Neural progenitor cell (in vitro differentiated cells): ENCODE results near the gene ESR2. TPM values are rescaled to one million over a fixed set of nuclear protein-coding genes. Genes with fewer than 3 reads are reported as not detected.

Experiments
- DNase-seq: peaks from one replicate; pipeline ENCODE4 v3.0.0-alpha.2; 2016; ENCODE audit warnings: low spot score
- H2AFZ ChIP-seq: fragments of 200-600 bp; sonication (generic); replicated peaks from 2 replicates; pipeline ENCODE4 v1.6.1; 2016; ENCODE audit warnings: antibody characterized with exemption
- H3F3A ChIP-seq: fragments of 200-600 bp; sonication (generic); 2 replicates; pipeline ENCODE4 v1.6.1; 2016; ENCODE audit warnings: antibody characterized with exemption, low read depth
- H3K27ac ChIP-seq: fragments of 200-600 bp; sonication (generic); 2 replicates; pipeline ENCODE4 v1.5.1; 2016; ENCODE audit warnings: mild to moderate bottlenecking
- H3K27me3 ChIP-seq: fragments of 200-600 bp; sonication (generic); 2 replicates; pipeline ENCODE4 v1.6.1; 2016; ENCODE audit warnings: mild to moderate bottlenecking, moderate library complexity
- H3K36me3 ChIP-seq: fragments of 200-600 bp; sonication (generic); 2 replicates; pipeline ENCODE4 v1.5.1; 2016
- H3K4me1 ChIP-seq: fragments of 200-600 bp; sonication (generic); 2 replicates; pipeline ENCODE4 v1.6.1; 2016; ENCODE audit warnings: mixed run types
- H3K4me2 ChIP-seq: fragments of 200-600 bp; sonication (generic); 2 replicates; pipeline ENCODE4 v1.6.1; 2016
- H3K4me3 ChIP-seq: fragments of 200-600 bp; sonication (generic); 2 replicates; pipeline ENCODE4 v1.5.1; 2016
- H3K79me2 ChIP-seq: fragments of 200-600 bp; sonication (generic); 2 replicates; pipeline ENCODE4 v1.6.1; 2016; ENCODE audit warnings: low read depth
- H3K9ac ChIP-seq: fragments of 200-600 bp; sonication (generic); 2 replicates; pipeline ENCODE4 v1.6.1; 2016
- H3K9me3 ChIP-seq: fragments of 200-600 bp; sonication (generic); 2 replicates; pipeline ENCODE4 v1.5.1; 2016; ENCODE audit warnings: low read depth
- H4K20me1 ChIP-seq: fragments of 200-600 bp; sonication (generic); 2 replicates; pipeline ENCODE4 v1.6.1; 2016; ENCODE audit warnings: low read depth
- H3K27ac Mint-ChIP-seq: 3 replicates; pipeline ENCODE4 v1.8.0; 2021; ENCODE audit warnings: mixed read lengths
- H3K27me3 Mint-ChIP-seq: 2 replicates; pipeline ENCODE4 v1.8.0; 2022; ENCODE audit warnings: low read depth, mild to moderate bottlenecking, inconsistent platforms, moderate library complexity, mixed read lengths; ENCODE audit not compliant: insufficient read depth
- H3K36me3 Mint-ChIP-seq: 3 replicates; pipeline ENCODE4 v1.8.0; 2021; ENCODE audit warnings: mixed read lengths
- H3K4me1 Mint-ChIP-seq: 3 replicates; pipeline ENCODE4 v1.8.0; 2021; ENCODE audit warnings: mixed read lengths
- H3K4me3 Mint-ChIP-seq: 3 replicates; pipeline ENCODE4 v1.8.0; 2021; ENCODE audit warnings: mild to moderate bottlenecking, moderate library complexity, mixed read lengths
- H3K9me3 Mint-ChIP-seq: 3 replicates; pipeline ENCODE4 v1.8.0; 2020; ENCODE audit warnings: mixed read lengths
- CTCF ChIP-seq: fragments of 200-600 bp; sonication (generic); IDR thresholded peaks from 2 replicates; pipeline ENCODE4 v1.5.1; 2017; ENCODE audit warnings: antibody characterized with exemption, mild to moderate bottlenecking
- EZH2 ChIP-seq: fragments of 200-600 bp; sonication (generic); IDR thresholded peaks from 2 replicates; pipeline ENCODE4 v1.6.1; 2017; ENCODE audit warnings: antibody characterized with exemption, mild to moderate bottlenecking, moderate library complexity
- EZH2phosphoT487 ChIP-seq: fragments of 200-600 bp; sonication (generic); IDR thresholded peaks from 2 replicates; pipeline ENCODE4 v1.6.1; 2017; ENCODE audit warnings: antibody characterized with exemption
- total RNA-seq: library from RNA; depleted of rRNA; stranded (reverse); fragments of >200 nt; gene quantifications from 2 replicates; pipeline ENCODE4 v1.2.3, GENCODE V29; 2015; ENCODE audit warnings: low replicate concordance

Gene ESR2
- total RNA-seq, 1 donor from 2014 or later, result 0.21 TPM

- no peak overlapping the region for H3K27ac Mint-ChIP-seq
- no peak overlapping the region for H3K4me3 Mint-ChIP-seq
- no peaks in the 10 kb centered on the region for H3K27me3 ChIP-seq
Observed at GRCh38 chr14:64215274-64215673, 78.9 kb downstream of the ESR2 start.

GRCh38 chr14:64213853-64214570 lies 80.2 kb downstream of the ESR2 start:
- Mint-ChIP-seq H3K4me3 (no peak overlapping the region), H3K27me3 (peaks cover 8% of the 10 kb centered on the region), H3K36me3 (peaks cover 49% of the 10 kb centered on the region), H3K9me3 (no peaks in the 10 kb centered on the region), H3K4me1 (no peaks in the 10 kb centered on the region), H3K27ac (no peak overlapping the region)
- Histone ChIP-seq H3K4me2 (no peak overlapping the region), H3K36me3 (peaks cover 3% of the 10 kb centered on the region), H2AFZ (no peak overlapping the region), H3K4me3 (no peak overlapping the region), H3F3A (no peaks in the 10 kb centered on the region), H3K79me2 (no peaks in the 10 kb centered on the region), H3K4me1 (peaks cover 6% of the 10 kb centered on the region), H4K20me1 (no peaks in the 10 kb centered on the region), H3K27me3 (no peaks in the 10 kb centered on the region), H3K27ac (no peak overlapping the region), H3K9me3 (no peaks in the 10 kb centered on the region), H3K9ac (no peak overlapping the region)
- no peak for DNase-seq
- TF ChIP-seq EZH2, result no peak
- TF ChIP-seq CTCF, result no peak
- TF ChIP-seq EZH2phosphoT487, result no peak

More at GRCh38 chr14:64215274-64215673, 78.9 kb downstream of the ESR2 start:
- Histone ChIP-seq H3K36me3 (peaks cover 3% of the 10 kb centered on the region), H3K9me3 (no peaks in the 10 kb centered on the region), H2AFZ (no peak overlapping the region), H3K4me2 (no peak overlapping the region), H4K20me1 (no peaks in the 10 kb centered on the region), H3K4me1 (peaks cover 6% of the 10 kb centered on the region), H3K4me3 (no peak overlapping the region), H3K79me2 (no peaks in the 10 kb centered on the region), H3K9ac (no peak overlapping the region), H3F3A (no peaks in the 10 kb centered on the region), H3K27ac (no peak overlapping the region)
- DNase-seq, result no peak
- no peak for TF ChIP-seq CTCF
- no peak for TF ChIP-seq EZH2phosphoT487
- TF ChIP-seq EZH2, result no peak
- Mint-ChIP-seq H3K27me3 (peaks cover 8% of the 10 kb centered on the region), H3K4me1 (no peaks in the 10 kb centered on the region), H3K36me3 (peaks cover 53% of the 10 kb centered on the region), H3K9me3 (no peaks in the 10 kb centered on the region)

- H3K4me1 Mint-ChIP-seq, result no peaks in the 10 kb centered on the region
- H3K4me3 Mint-ChIP-seq, result no peak overlapping the region
- no peak for DNase-seq
- H3K4me2 ChIP-seq, result no peak overlapping the region
- no peaks in the 10 kb centered on the region for H4K20me1 ChIP-seq
- no peak overlapping the region for H3K9ac ChIP-seq
- H3K4me1 ChIP-seq, result peaks cover 6% of the 10 kb centered on the region
- H3K79me2 ChIP-seq, result no peaks in the 10 kb centered on the region
- no peak overlapping the region for H3K27ac ChIP-seq
- peaks cover 50% of the 10 kb centered on the region for H3K36me3 Mint-ChIP-seq
- H3K27ac Mint-ChIP-seq, result no peak overlapping the region
- H3F3A ChIP-seq, result no peaks in the 10 kb centered on the region
- TF ChIP-seq CTCF (no peak), EZH2phosphoT487 (no peak), EZH2 (no peak)
- peaks cover 3% of the 10 kb centered on the region for H3K36me3 ChIP-seq
- H3K27me3 ChIP-seq, result no peaks in the 10 kb centered on the region
- H3K9me3 Mint-ChIP-seq, result no peaks in the 10 kb centered on the region
- H2AFZ ChIP-seq, result no peak overlapping the region
- no peaks in the 10 kb centered on the region for H3K9me3 ChIP-seq
- H3K27me3 Mint-ChIP-seq, result peaks cover 8% of the 10 kb centered on the region
- H3K4me3 ChIP-seq, result no peak overlapping the region
Observed at GRCh38 chr14:64213086-64213485, 81.1 kb downstream of the ESR2 start.
